Upper lobe of left lung (tissue), 6 donors: ENCODE measurements around the gene NT5E. TPM values are rescaled to one million over a fixed set of nuclear protein-coding genes. Genes with fewer than 3 reads are reported as not detected.

Experiments used
- ATAC-seq, 2 donors: fragments of 200-7000 bp; cut with Tn5 transposase; one replicate each; pipeline ENCODE4 v1.9.1; 2022; ENCODE audit warnings: mild to moderate bottlenecking in 2 of 2, moderate library complexity in 2 of 2; ENCODE audit not compliant: low FRiP score in 2 of 2
- DNase-seq, 2 donors: peaks; one replicate each; pipeline ENCODE4 v3.0.0-alpha.2; 2019 to 2020
- H3K27ac ChIP-seq, 4 donors: fragments of 200-600 bp; sonication (generic); one replicate each; pipeline ENCODE4 v1.5.1; 2016 to 2019
- H3K27me3 ChIP-seq, 4 donors: fragments of 200-600 bp; sonication (generic); one replicate each; pipeline ENCODE4 v1.5.1; 2017 to 2019
- H3K36me3 ChIP-seq, 4 donors: fragments of 200-600 bp; sonication (generic); one replicate each; pipeline ENCODE4 v1.5.1; 2016 to 2019
- H3K4me1 ChIP-seq, 4 donors: fragments of 200-600 bp; sonication (generic); one replicate each; pipeline ENCODE4 v1.5.1; 2018 to 2019
- H3K4me3 ChIP-seq, 4 donors: fragments of 200-600 bp; sonication (generic); one replicate each; pipeline ENCODE4 v1.5.1; 2017 to 2019; ENCODE audit warnings: mild to moderate bottlenecking in 2 of 4, moderate library complexity in 1 of 4
- H3K9me3 ChIP-seq, 4 donors: fragments of 200-600 bp; sonication (generic); one replicate each; pipeline ENCODE4 v1.5.1; 2018 to 2019
- CTCF ChIP-seq, 6 experiments: fragments of 450-650 bp in 4 of 6; fragments of 200-600 bp in 2 of 6; sonication (generic) in 2 of 6; IDR thresholded peaks; one replicate each; pipeline ENCODE4 v1.5.1; 2016 to 2019; ENCODE audit warnings: antibody characterized with exemption in 6 of 6
- EP300 ChIP-seq, 4 donors: sonication (generic); formaldehyde crosslinking; IDR thresholded peaks; one replicate each; pipeline ENCODE4 v1.5.1; 2017; ENCODE audit warnings: antibody characterized with exemption in 4 of 4, control low read depth in 2 of 4
- POLR2A ChIP-seq, 4 donors: fragments of 450-650 bp; IDR thresholded peaks; one replicate each; pipeline ENCODE4 v1.5.1; 2016 to 2017; ENCODE audit warnings: antibody characterized with exemption in 4 of 4, mild to moderate bottlenecking in 2 of 4
- POLR2AphosphoS5 ChIP-seq, 2 donors: sonication (generic); formaldehyde crosslinking; IDR thresholded peaks; one replicate each; pipeline ENCODE4 v1.5.1; 2017; ENCODE audit warnings: antibody characterized with exemption in 2 of 2
- WGBS, 2 donors: methylation state at CpG; one replicate each; pipeline ENCODE4 v1.1.5; 2017 to 2018; 5-methylcytosine and 5-hydroxymethylcytosine counted together
- total RNA-seq, 6 donors: library from RNA; depleted of rRNA in 4 of 6; stranded (reverse); fragments of >200 nt in 4 of 6; gene quantifications; one replicate each; pipeline versions ENCODE4 v1.1.0 to v1.2.1, GENCODE V29; 2016 to 2021
- donor health status: DM: no; HTN: no; CAD: no; lungs with moderate emphysema.
- donor health status: DM: no; HTN: yes; CAD: no; lungs with severe emphysema.

Gene NT5E
- total RNA-seq, 6 donors from 2014 or later = 1.4 to 17.8 (median 9.6) TPM

GRCh38 chr6:85416766-85417165 is 33.1 kb upstream of the NT5E start:
- 87 to 95% methylated on average over 2 of the region's 2 CpGs for WGBS, 2 donors
- Histone ChIP-seq H3K27ac (no peak overlapping the region), H3K4me3 (no peak overlapping the region), H3K27me3 (no peaks in the 10 kb centered on the region), H3K36me3 (no peaks in the 10 kb centered on the region), H3K4me1 (no peaks in the 10 kb centered on the region), H3K9me3 (no peaks in the 10 kb centered on the region)
- no peak for ATAC-seq
- no peak for DNase-seq
- TF ChIP-seq POLR2AphosphoS5 (IDR thresholded peaks at IDR 0.05) = no peak
- TF ChIP-seq CTCF (IDR thresholded peaks at IDR 0.05) = no peak
- TF ChIP-seq EP300 (IDR thresholded peaks at IDR 0.05) = no peak

DNA sequence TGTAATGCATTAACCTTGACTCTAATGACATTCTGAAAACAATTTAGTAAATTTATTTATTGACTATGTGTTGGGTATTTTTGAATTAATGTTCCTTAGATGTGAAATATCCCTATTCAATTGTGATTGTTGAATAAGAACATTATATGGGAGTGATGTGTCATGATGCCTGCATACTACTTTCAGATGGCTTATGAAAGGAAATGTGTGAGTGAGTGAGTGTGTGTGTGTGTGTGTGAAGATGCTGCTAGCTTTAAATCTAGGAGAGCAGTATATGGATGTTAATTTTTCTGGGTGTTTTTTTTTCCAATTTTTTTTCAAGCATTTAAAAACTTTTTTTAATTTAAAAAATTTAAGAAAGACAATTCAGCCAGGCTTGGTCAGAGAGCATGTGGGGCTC is 32.5 kb upstream of the NT5E start:
- no peaks in the 10 kb centered on the region for H3K4me1 ChIP-seq
- H3K4me3 ChIP-seq = no peak overlapping the region
- no peaks in the 10 kb centered on the region for H3K27me3 ChIP-seq
- no peaks in the 10 kb centered on the region for H3K36me3 ChIP-seq
- H3K9me3 ChIP-seq = no peaks in the 10 kb centered on the region
- no peak for TF ChIP-seq POLR2A (IDR thresholded peaks at IDR 0.05)
- no peak for ATAC-seq
- no peak overlapping the region for H3K27ac ChIP-seq
- no peak for DNase-seq

DNA sequence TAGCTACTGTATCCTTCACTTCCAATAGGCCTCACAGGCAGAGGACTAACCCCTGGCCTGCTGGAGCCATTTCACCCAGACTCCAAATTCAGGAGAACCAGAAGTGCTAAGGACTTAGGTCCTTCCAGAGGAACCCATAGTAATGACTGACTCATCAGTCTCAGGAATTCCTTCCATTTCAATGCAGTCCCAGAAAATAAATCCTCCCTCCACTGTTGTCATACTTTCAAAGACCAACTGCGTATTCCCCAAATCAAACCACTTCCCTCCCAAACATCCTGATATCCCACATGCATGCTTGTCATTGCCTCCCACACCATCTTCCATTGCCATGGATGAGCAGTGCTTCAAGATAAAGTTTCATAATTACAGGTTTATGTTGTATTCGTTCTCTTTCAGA is 31.8 kb upstream of the NT5E start:
- ATAC-seq (peak in 1 of 2 donors; percentile 40), DNase-seq (no peak)
- Histone ChIP-seq H3K9me3 (no peaks in the 10 kb centered on the region), H3K27ac (no peak overlapping the region), H3K4me3 (no peak overlapping the region), H3K27me3 (no peaks in the 10 kb centered on the region), H3K36me3 (no peaks in the 10 kb centered on the region), H3K4me1 (no peaks in the 10 kb centered on the region)
- WGBS, 2 donors = 93% methylated on average over 2 of the region's 2 CpGs
- TF ChIP-seq POLR2A (IDR thresholded peaks at IDR 0.05) = no peak
- no peak for TF ChIP-seq EP300 (IDR thresholded peaks at IDR 0.05)
- TF ChIP-seq POLR2AphosphoS5 (IDR thresholded peaks at IDR 0.05) = no peak
- TF ChIP-seq CTCF (IDR thresholded peaks at IDR 0.05) = no peak

GRCh38 chr6:85419046-85419759 is 30.7 kb upstream of the NT5E start:
- DNase-seq (no peak), ATAC-seq (peak in 1 of 2 donors; percentile 61)
- H3K27me3 ChIP-seq = no peaks in the 10 kb centered on the region
- H3K36me3 ChIP-seq = no peaks in the 10 kb centered on the region
- H3K9me3 ChIP-seq = no peaks in the 10 kb centered on the region
- H3K4me3 ChIP-seq = no peak overlapping the region
- 25 to 34% methylated on average over 2 of the region's 2 CpGs for WGBS, 2 donors
- H3K4me1 ChIP-seq = no peaks in the 10 kb centered on the region
- TF ChIP-seq POLR2A (IDR thresholded peaks at IDR 0.05) (no peak), POLR2AphosphoS5 (IDR thresholded peaks at IDR 0.05) (no peak), CTCF (IDR thresholded peaks at IDR 0.05) (no peak), EP300 (IDR thresholded peaks at IDR 0.05) (no peak)
- H3K27ac ChIP-seq = no peak overlapping the region

GRCh38 chr6:85420551-85420950 is 29.3 kb upstream of the NT5E start:
- no peak for ATAC-seq

More at GRCh38 chr6:85420551-85420950, 29.3 kb upstream of the NT5E start:
- Histone ChIP-seq H3K27me3 (no peaks in the 10 kb centered on the region), H3K4me1 (no peaks in the 10 kb centered on the region), H3K9me3 (peaks cover 0 to 4% (median 0%) of the 10 kb centered on the region in 4 donors), H3K36me3 (no peaks in the 10 kb centered on the region), H3K4me3 (no peak overlapping the region), H3K27ac (no peak overlapping the region)
- no peak for DNase-seq
- 100% methylated on average over 1 of the region's 1 CpG for WGBS, 2 donors
- TF ChIP-seq EP300 (IDR thresholded peaks at IDR 0.05) (no peak), CTCF (IDR thresholded peaks at IDR 0.05) (no peak), POLR2AphosphoS5 (IDR thresholded peaks at IDR 0.05) (no peak), POLR2A (IDR thresholded peaks at IDR 0.05) (no peak)
